GM21381 (cell line): Measurements from ENCODE around the gene LARP4B.

Experiments
- ATAC-seq: cut with Tn5 transposase; IDR thresholded peaks from one replicate; pipeline ENCODE4 v1.9.1; 2021; ENCODE audit warnings: mild to moderate bottlenecking, moderate library complexity; ENCODE audit not compliant: unreplicated experiment

Gene LARP4B

DNA sequence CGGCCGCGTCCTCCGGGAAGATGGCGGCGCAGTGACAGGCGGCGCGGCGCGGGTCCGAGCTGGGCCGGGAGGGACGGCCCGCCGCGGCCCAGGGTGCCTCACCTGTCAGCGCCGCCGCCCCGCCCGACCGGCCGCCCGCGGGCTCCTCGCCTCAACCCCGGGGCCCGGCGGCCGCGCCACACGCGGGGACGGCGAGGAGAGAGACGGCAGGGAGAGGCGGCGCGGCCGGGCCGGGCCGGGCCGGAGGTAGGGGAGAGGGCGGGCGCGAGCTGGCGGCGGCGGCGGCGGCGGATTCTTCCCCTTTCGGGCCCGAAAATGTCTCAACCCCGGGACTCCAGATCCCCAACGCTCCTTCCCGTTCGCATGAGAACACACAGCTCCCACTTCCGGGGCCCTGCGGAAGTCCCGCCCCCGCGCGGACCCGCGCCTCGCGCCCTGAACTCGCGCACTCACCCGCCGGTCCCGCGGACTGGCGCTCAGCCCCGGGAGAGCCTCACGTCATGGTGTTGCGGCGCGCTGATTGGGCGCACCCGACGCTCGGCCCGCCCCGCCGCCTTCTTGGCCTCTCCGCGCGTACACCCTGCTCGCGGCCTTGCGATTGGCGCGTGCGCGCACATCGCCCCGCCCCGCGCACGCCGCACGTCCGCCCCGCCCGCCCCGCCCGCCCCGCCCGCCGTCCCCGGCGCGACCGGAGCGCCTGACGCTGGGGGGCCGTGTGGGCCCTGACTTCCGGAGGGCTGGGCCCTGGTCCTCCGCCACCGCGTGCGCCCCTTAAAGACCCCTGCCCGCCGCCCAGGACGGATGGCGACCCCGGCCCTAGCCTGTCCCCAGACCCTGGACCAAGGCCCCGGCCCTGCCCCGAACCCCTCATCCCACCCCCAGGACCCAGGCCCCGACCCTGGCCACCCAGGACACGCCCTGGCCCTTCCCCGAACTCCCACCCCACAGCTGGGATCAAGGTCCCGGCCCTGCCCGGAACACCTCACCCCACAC, at the start of gene LARP4B:
Gene LARP4B, minus strand, starts transcription at position 380 of the 993 bp plus-strand sequence. CDS start 45,984 bp downstream, outside the sequence.
- ATAC-seq = peak; percentile 92

DNA sequence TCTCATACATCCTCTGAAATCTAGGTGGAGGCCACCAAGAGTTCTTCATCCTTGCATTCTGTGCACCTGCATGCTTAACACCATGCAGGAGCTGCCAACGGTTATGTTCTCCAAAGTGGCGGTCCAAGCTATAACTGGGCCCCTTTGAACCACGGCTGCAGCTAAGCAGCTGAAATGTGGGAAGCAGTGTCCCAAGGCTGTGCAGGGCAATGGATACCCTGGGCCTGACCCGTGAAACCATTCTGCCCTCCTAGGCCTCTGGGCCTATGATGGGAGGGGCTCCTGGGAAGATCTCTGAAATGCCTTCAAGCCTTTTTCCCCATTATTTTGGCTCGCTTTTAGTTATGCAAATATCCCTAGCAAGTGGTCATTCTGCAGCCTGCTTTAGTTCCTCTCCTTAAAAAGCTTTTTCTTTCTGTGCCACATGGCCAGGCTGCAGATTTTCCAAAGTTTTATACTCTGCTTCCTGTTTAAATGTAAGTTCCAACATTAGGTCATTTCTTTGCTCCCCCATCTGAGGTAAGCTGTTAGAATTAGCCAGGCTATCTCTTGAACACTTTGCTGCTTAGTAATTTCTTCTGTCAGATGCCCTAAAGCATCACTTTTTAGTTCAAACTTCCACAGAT, 49.1 kb upstream of the LARP4B start:
- no peak for ATAC-seq

DNA sequence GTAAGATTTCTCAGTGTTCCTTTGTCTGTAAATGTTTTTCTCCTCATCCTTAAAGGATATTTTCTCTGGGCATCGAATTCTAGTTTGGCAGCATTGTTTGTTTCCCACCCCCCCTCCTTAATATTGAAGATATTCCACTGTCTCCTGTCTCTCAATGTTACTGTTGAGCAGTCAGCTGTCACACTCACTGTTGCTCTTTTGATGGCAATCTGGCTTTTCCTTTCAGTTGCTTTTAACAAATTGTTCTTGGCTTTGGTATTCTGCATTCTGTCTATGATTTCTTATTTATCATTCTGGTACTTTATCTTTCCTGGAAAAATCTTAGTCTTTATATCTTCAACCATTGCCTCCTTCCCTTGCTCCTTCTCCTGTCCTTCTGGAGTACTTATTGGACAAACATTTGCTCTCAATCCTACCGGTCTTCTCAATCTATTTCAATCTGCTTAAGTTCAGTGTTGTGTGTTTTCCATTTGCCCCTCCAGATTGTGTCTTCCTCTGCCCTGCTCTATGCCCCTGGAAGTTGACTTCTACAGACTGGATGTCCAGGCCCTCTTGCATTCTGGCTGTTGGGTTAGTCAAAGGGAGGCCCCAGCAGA, 47.4 kb upstream of the LARP4B start:
- no peak for ATAC-seq

DNA sequence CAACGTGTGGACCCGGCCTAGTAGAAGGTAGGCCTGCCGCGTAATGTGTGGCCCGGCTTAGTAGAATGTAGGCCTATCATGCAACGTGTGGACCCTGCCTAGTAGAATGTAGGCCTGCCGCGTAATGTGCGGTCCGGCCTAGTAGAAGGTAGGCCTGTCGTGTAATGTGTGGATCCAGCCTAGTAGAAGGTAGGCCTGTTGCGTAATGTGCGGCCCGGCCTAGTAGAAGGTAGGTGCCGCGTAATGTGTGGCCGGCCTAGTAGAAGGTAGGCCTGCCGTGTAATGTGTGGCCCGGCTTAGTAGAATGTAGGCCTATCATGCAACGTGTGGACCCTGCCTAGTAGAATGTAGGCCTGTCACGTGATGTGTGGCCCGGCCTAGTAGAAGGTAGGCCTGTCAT, 44.8 kb upstream of the LARP4B start:
- ATAC-seq = no peak

DNA sequence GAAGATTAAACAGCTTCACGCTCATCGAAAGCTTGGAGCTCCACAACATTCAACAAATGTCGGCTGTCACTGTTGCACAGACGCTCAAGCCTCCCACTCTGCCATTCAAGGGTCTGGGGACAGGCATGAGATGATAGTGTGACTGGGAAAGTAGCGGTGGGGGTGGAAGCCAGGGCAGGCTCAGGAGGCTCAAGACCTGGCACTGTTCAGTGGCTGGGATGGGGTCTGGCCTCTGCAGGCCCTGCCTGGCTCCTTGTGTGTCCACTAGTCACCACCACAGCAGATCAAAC, 43.2 kb upstream of the LARP4B start:
- no peak for ATAC-seq

DNA sequence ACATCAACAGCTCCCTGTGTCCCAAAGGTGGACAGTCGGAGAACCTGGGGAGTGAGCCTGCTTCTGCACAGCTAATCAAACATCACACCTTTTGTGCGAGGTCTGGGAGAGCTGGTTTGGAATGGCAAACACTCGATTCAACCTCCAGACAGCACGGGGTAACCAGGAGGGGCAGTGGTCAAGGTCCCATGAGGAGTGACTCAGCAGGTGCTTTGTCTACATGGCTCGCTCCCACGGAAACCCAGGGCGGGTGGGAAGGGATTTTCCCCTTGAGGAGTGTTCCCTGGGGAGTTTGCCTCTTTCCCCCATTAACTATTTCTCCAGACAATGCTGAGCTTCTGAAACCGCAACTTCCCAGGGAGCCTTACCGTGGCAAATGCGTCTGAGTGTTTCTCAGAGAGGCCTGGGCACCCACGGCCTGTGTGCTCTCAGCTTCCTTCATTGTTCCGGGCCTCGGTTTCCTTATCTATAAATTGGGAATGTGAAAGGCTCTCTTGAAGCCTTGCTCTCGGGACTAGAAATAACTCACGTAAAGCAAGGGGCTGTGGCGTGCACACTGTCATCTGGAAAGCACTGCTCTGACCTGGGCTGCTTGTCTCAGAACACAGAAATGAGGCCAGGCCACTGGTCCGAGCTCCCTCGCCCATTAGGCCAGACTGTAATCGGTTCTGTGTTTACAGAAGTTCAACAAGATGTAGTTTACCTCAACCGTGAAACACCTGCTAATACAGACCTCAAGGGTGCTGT, 42.7 kb upstream of the LARP4B start:
- ATAC-seq = no peak

DNA sequence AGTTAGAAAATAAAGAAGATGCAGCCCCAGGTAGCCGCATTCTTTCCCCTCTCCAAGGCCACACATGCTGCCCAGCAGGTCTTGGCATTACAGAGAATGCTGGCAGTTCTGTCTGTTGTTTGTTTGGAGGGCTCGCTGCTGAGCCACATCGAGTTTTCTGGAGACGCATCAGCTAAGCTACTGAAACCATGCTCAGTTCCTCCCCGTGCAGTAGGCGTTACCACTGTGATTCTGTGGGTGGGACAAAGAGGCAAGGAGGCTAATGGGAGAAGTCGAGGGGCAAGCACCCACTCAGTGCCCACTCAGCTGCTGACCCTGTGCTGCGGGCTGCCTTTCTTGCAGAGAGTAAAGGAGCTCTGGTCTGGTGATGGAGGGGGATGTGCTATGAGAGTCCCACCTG, 41.3 kb upstream of the LARP4B start:
- ATAC-seq = no peak

DNA sequence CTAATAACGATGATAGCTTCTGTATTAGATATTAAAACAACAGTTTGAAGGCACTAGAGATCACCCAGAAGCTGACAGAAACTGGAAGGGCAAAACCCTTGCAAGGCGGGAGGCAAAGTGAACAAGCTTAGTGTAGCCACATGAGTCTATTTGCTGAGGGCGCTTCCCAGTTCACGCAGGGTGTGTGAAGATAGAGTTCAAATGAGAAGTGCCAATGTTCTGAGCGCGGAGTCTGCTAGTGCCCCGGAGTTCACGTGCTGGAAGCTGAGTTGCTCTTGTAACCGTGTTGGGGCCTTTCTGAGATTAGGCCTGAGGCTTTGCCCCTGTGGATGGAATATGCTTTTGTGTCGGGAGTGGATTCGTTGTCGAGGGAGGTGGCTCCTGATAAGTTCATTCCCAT, 40.1 kb upstream of the LARP4B start:
- ATAC-seq = no peak

DNA sequence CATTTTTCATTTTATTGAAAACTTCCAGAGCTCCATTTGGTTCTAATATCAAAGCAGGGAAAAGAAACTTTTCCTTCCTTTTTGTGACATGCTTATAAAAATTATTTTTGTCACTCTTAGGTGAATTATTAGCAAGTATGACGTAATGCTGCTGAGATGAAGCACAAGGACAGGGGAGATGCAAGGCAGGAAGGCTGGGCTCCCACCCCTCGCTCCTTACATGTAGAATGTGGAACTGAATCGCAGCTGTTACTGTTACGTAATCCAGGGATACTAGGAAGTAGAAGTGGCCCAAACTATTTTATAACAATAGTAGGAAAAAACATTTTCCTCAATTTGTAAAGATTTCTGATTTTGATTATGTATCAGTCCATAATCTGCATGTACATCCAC, 39.6 kb upstream of the LARP4B start:
- no peak for ATAC-seq

DNA sequence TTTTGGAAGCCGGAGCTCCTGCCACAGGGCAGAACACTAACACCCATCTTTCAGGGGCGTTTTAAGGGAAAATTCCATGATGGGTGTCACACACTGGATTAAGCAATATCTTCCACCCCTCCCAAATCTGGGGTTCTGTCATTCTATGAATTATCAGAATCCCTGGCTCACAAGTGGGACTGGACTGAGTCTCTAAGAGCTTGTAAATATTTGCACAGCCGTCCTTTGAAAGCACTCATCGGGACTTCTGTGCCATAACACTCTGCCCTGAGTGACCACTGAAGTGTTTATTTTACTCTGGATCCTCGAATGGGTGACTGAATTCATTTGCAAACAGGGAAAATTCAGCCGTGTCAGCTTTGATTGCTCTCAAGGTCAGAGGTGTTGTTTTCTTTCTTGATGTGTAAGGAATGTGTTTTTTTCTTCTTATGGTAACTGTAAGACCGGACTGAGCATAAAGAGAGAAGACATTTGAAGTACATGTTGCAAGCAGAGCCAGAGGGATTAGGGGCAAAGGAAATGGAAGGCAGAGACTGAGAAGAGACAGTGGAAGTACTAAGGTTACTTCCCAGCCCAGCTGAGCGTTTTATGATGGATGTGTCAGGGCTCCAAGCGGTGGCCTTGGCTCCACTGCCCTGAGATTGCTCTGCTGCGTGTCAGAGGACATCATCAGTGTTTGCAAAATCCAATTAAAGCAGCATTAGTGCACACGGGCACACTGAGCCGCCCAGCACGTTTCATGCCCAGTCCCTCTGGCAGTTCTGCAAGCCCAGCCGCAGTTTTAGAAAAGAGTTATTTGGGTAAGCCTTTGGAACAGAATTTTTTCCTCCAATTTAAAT, 39.0 kb upstream of the LARP4B start:
- no peak for ATAC-seq

DNA sequence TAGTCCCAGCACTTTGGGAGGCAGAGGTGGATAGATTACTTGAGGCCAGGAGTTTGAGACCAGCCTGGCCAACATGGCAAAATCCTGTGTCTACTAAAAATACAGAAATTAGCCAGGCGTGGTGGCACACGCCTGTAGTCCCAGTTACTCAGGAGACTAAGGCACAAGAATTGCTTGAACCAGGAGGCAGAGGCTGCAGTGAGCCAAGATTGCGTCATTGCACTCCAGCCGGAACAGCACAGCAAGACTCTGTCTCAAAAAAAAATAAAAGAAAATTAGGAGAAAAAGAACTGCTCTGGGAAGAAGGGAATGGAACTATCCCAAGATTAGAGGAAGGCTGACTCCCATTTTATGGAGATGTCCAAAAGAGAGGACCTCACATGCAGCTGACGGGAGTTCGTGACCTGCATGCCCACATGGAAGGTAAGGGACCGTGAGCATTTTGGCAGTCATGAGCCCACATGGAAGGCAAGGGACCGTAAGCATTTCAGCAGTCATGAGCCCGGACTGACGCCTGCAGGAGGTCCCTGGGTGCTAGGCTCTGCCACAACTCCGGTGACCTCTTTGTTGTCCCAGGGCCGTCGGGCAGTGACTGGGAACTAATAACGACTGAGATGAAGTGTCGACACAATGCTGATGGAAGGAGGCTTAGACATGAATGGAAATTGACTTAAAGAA, 38.1 kb upstream of the LARP4B start:
- no peak for ATAC-seq

DNA sequence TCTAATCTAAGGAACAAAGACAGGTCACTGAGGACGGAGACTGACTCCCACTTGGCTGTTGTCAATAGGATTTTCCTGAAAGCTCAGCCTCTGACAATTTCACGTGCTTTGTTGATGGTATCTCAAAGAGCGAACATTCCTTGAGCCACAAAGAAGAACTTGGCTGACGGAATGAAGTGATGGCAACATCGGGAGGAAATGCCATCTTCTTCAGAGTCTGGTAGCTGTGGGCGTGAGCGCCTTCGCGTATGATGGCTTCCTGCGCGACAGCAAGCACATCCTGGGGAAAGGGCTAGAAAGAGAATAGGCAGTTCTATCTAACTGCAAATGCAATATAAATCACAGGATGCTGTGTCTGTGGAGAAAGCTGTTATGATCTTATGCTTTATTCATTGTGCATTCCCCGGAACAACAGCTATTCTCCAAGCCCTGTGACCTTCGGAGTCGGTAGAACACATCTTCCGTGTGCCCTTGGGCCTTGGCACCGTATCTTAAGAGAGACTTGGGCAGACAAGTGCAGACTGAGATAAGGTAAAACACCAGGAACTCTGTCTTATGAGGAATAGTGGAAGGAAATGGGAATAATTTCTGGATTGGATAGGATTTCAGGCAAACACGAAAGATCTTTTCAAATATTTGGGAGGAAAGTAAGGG, 37.2 kb upstream of the LARP4B start:
- ATAC-seq = no peak

DNA sequence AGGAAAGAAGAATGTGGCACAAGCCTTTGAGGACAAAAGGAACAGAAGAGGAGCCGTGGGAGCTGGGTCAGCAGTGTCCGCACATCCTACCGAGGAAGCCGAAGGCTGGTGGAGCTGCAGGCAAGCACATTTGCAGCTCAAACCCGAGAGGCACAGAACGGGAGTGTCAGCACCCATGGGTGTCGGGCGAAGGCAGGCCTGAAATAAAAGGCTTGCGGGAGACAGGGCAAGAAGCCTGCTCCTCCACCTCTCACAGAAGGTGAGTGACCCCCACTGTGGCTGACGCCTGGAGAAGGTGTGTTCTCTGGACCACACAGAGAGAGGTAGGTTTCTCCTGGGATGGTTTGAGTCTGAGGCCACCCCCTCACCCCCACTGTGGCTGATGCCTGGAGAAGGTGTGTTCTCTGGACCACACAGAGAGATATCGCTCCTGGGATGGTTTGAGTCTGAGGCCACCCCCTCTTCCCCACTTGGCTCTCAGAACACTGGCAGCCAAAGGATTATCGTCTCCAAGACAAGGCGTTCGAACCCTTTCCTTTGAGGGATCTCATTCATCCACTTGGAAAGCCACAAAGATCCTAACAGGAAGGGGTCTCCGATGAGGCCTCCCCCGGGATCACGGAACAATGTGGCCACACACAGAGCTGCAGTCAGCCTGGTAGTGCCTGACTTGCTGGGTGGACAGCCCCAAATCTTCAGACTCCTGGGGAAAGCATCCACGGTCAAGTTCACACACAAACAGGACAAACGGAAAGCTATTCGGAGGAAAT, 35.1 kb upstream of the LARP4B start:
- ATAC-seq = no peak

DNA sequence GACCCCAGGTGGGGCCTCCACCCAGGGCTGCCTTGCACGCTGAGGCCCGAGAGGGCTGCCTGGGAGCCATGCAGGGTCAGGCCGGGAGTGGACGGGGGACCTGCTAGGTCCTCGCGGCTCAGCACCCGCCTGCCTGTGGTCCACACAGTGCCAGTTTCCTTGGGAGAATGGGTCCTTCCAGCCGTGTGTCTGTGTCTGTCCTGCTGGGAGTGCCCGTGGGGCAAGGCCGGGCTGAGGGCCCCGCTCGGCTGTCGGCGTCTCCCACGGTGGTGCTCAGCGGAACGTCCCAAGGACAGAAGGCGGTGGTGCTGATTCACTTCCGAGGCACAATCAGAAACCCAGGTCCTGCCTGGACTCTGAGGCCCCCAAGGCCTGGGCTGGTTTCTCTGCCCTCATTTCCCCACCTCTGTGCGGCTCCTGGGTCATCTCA, 33.5 kb upstream of the LARP4B start:
- no peak for ATAC-seq

DNA sequence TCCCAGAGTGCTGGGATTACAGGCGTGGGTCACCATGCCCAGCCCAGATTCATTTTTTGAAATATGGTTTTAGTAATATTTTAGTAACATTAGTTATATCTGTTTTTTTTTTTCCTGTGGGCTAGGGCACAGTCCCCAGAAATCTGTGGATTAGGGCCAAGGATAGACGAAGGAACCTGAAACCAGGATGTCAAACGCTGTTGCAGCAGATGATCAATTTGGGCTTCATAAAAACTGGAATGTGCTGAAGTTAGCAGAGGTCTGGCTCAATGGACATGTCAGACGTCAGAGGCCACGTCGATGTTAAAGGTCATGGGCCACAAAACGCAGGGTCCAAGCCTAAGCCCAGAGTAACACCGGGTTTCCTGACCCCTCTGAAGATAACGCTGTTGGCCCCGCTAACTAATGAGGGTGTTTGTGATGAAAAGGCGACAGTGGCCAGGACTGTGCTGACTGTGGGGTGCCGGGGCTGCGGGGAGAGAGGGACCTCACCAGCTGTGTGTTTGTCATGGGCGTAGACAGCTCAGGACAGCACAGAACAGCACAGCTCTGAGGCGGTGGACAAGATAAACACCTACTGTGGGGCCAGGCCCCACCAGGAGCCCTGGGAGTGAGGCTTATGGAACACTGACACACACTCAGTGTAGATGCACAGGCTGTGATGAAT, 32.9 kb upstream of the LARP4B start:
- no peak for ATAC-seq

DNA sequence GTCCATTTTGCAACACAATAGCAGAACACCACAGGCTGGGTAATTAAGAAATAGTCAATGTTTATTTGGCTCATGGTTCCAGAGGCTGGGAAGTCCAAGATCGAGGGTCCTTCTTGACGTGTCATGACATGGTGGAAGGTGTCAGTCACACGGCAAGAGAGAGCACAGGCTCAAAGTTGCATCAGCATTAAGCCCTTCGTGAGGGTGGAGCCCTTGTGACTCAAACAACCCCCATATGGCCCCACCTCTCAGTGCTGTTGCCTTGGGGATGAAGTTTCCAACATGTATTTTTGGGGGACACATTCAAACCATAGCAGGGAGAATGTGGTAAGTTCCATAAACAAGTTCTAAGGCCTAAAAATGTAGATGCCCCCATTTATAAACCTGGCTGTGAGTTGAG, 32.1 kb upstream of the LARP4B start:
- ATAC-seq = no peak

DNA sequence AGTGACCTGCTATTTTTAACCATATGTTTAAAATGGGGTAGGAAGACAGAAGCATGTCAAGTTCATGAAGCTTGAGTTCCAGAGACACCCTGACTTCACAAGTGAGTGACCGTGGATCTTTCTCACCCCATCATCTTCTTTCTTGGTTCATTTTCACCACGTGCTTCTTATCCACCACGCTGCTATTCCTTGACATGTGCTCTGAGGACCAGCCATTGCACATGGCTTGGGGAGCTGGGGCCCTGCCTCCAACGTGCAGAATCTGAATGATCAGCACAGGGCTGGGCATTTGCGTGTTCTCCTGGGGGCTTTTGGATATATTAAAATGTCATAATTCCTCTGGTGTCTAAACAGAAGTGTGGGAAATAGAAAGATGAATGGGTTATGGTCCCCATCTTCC, 31.7 kb upstream of the LARP4B start:
- no peak for ATAC-seq

DNA sequence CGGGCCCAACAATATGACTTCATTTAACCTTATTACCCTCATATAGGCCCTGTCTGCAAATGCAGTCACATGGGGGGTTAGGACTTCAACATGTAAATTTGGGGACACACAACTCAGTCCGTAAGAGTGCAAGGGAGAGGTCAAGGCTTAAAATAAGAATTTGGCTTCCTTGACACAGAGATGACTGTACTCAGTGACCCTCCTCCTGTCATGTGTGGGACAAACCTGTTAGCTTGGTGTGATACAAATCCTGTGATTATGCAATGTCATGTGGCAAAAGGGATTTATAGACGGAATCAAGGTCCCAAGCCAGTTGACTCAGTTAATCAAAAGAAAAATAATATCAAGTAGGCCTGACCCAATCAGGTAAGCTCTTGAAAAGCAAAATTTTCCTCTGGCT, 30.8 kb upstream of the LARP4B start:
- ATAC-seq = no peak
